ENCODE results near the gene PDZRN3. TPM values are rescaled to one million over a fixed set of nuclear protein-coding genes. Genes with fewer than 3 reads are reported as not detected.

Gene PDZRN3
- total RNA-seq, 4 donors from 2014 or later: 13.3 to 81.7 (median 19.7) TPM

GRCh38 chr3:73610493-73610892, 14.2 kb downstream of the PDZRN3 start:
- TF ChIP-seq CTCF (IDR thresholded peaks at IDR 0.05) (no peak), POLR2A (IDR thresholded peaks at IDR 0.05) (no peak)
- no peak for DNase-seq
- H3K9me3 ChIP-seq: no peaks in the 10 kb centered on the region
- no peaks in the 10 kb centered on the region for H3K36me3 ChIP-seq
- H3K4me3 ChIP-seq: no peak overlapping the region
- no peaks in the 10 kb centered on the region for H3K4me1 ChIP-seq
- no peaks in the 10 kb centered on the region for H3K27me3 ChIP-seq
- no peak overlapping the region for H3K27ac ChIP-seq

GRCh38 chr3:73609655-73610054, 15.1 kb downstream of the PDZRN3 start:
- DNase-seq: no peak
- Histone ChIP-seq H3K36me3 (no peaks in the 10 kb centered on the region), H3K27me3 (no peaks in the 10 kb centered on the region), H3K9me3 (no peaks in the 10 kb centered on the region), H3K4me3 (no peak overlapping the region), H3K27ac (no peak overlapping the region), H3K4me1 (peaks cover 0 to 4% (median 0%) of the 10 kb centered on the region in 4 donors)
- TF ChIP-seq POLR2A (IDR thresholded peaks at IDR 0.05): no peak
- no peak for TF ChIP-seq CTCF (IDR thresholded peaks at IDR 0.05)

GRCh38 chr3:73609315-73609641, 15.5 kb downstream of the PDZRN3 start:
- Histone ChIP-seq H3K36me3 (no peaks in the 10 kb centered on the region), H3K4me3 (no peak overlapping the region), H3K4me1 (peaks cover 0 to 7% (median 0%) of the 10 kb centered on the region in 4 donors), H3K27ac (no peak overlapping the region), H3K27me3 (no peaks in the 10 kb centered on the region), H3K9me3 (no peaks in the 10 kb centered on the region)
- no peak for TF ChIP-seq POLR2A (IDR thresholded peaks at IDR 0.05)
- DNase-seq: no peak

- DNase-seq: no peak
- H3K4me3 ChIP-seq: no peak overlapping the region
These were observed 16.1 kb downstream of the PDZRN3 start for GRCh38 chr3:73608456-73609314.

GRCh38 chr3:73605861-73606260, 18.9 kb downstream of the PDZRN3 start:
- DNase-seq: no peak

More at GRCh38 chr3:73608456-73609314, 16.1 kb downstream of the PDZRN3 start:
- no peak overlapping the region for H3K27ac ChIP-seq
- H3K27me3 ChIP-seq: no peaks in the 10 kb centered on the region
- no peaks in the 10 kb centered on the region for H3K36me3 ChIP-seq
- no peaks in the 10 kb centered on the region for H3K9me3 ChIP-seq
- peaks cover 0 to 11% (median 0%) of the 10 kb centered on the region in 4 donors for H3K4me1 ChIP-seq
- no peak for TF ChIP-seq CTCF (IDR thresholded peaks at IDR 0.05)
- TF ChIP-seq POLR2A (IDR thresholded peaks at IDR 0.05): no peak

More at GRCh38 chr3:73605861-73606260, 18.9 kb downstream of the PDZRN3 start:
- Histone ChIP-seq H3K27me3 (no peaks in the 10 kb centered on the region), H3K27ac (peak overlapping the region in 1 of 4 donors; percentile 27), H3K36me3 (no peaks in the 10 kb centered on the region), H3K4me1 (peaks cover 0 to 13% (median 0%) of the 10 kb centered on the region in 4 donors), H3K4me3 (no peak overlapping the region), H3K9me3 (no peaks in the 10 kb centered on the region)
- TF ChIP-seq POLR2A (IDR thresholded peaks at IDR 0.05): no peak
- TF ChIP-seq CTCF (IDR thresholded peaks at IDR 0.05): no peak

Measured in Peyer's patch (tissue), 4 donors.